Activated naive CD8-positive, alpha-beta T cell treated with anti-CD3 and anti-CD28 coated beads, Interleukin-2, amount 50 U/mL, for 24 hours (primary cell): ENCODE results near the gene L3MBTL4.
"Not testable (repeated sequence)": the region's sequence is repeated elsewhere in the genome, so short reads cannot be mapped to it uniquely, and the experiment has no call there.

Experiments used
- ATAC-seq: fragments of 150-1000 bp; cut with Tn5 transposase; one replicate; pipeline ENCODE4 v1.10.0; 2021
- DNase-seq: peaks from one replicate; pipeline ENCODE4 v3.0.0; 2021
- H3K27ac Mint-ChIP-seq: one replicate; pipeline ENCODE4 v1.8.0; 2021; ENCODE audit warnings: mild to moderate bottlenecking, mixed read lengths
- H3K27me3 Mint-ChIP-seq: one replicate; pipeline ENCODE4 v1.8.0; 2021; ENCODE audit warnings: mixed read lengths
- H3K36me3 Mint-ChIP-seq: one replicate; pipeline ENCODE4 v1.8.0; 2021; ENCODE audit warnings: low read depth, mixed read lengths
- H3K4me1 Mint-ChIP-seq: one replicate; pipeline ENCODE4 v1.8.0; 2021; ENCODE audit warnings: mixed read lengths
- H3K4me3 Mint-ChIP-seq: one replicate; pipeline ENCODE4 v1.8.0; 2021; ENCODE audit warnings: mild to moderate bottlenecking, moderate library complexity, mixed read lengths
- H3K9me3 Mint-ChIP-seq: one replicate; pipeline ENCODE4 v1.8.0; 2021; ENCODE audit warnings: mixed read lengths

The L3MBTL4 gene

DNA sequence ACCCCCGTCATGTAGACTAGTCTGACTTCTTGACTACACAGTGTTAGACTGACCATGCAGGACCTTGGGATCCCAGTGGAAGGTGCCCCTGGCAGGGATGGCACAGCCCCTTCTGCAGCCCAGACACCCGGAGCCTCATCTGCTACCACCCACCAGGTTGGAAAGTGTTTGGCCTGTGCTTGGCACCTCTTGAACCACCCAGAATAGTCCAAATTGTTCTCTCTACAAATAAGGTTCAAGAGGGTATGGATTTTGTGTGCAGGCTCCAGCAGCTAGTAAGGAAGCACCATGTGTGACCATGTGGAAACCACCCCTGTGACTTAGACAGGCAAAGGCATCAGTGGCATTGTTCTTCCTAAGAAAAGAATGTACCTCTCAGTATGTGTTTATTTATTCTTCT lies 18.4 kb downstream of the L3MBTL4 start:
- Mint-ChIP-seq H3K36me3 (peaks cover 1% of the 10 kb centered on the region), H3K27me3 (no peaks in the 10 kb centered on the region), H3K9me3 (peaks cover 6% of the 10 kb centered on the region), H3K27ac (no peak overlapping the region), H3K4me3 (no peak overlapping the region), H3K4me1 (no peaks in the 10 kb centered on the region)
- DNase-seq = no peak
- no peak for ATAC-seq

DNA sequence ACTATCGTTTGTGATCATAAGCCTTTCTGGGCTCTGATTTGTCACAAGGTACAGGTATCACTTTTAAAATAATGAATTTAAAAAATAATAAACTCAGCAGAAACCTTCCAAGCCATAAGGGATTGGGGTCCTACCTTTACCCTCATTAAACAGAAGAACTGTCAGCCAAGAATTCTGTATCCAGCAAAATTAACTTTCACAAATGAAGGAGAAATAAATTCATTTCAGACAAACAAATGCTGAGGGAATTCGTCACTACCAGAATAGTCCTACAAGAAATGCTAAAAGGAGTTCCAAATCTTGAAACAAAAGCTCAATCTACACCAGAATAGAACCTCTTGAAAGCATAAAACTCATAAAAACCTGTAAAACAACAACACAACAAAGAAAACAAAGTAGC lies 25.7 kb downstream of the L3MBTL4 start:
- Mint-ChIP-seq H3K4me1 (no peaks in the 10 kb centered on the region), H3K36me3 (no peaks in the 10 kb centered on the region), H3K4me3 (no peak overlapping the region), H3K9me3 (peaks cover 24% of the 10 kb centered on the region), H3K27me3 (no peaks in the 10 kb centered on the region), H3K27ac (no peak overlapping the region)
- ATAC-seq (no peak), DNase-seq (no peak)

DNA sequence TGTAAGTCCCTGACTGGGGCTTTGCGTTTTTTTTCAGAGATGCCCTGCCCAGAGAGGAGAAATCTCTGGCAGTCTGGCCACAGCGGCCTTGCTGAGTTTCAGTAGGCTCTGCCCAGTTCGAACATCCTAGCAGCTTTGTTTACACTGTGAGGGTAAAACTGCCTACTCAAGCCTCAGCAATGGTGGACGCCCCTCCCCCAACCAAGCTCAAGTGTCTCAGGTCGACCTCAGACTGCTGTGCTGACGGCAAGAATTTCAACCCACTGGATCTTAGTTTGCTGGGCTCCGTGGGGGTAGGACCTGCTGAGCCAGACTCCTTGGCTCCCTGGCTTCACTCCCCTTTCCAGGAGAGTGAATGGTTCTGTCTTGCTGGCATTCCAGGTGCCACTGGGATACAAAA lies 31.7 kb downstream of the L3MBTL4 start:
- H3K36me3 Mint-ChIP-seq = no peaks in the 10 kb centered on the region
- H3K27me3 Mint-ChIP-seq = no peaks in the 10 kb centered on the region

DNA sequence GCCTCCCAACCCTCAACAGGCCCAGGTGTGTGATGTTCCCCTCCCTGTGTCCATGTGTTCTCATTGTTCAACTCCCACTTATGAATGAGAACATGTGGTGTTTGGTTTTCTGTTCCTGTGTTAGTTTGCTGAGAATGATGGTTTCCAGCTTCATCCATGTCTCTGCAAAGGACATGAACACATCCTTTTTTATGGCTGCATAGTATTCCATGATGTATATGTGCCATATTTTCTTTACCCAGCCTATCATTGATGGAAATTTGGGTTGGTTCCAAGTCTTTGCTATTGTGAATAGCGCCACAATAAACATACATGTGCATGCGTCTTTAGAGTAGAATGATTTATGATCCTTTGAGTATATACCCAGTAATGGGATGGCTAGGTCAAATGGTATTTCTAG lies 37.2 kb downstream of the L3MBTL4 start:
- H3K4me1 Mint-ChIP-seq, H3K27me3 Mint-ChIP-seq, H3K36me3 Mint-ChIP-seq, H3K27ac Mint-ChIP-seq, DNase-seq, H3K9me3 Mint-ChIP-seq, ATAC-seq, H3K4me3 Mint-ChIP-seq: not testable (repeated sequence)

More for the DNA sequence above, 31.7 kb downstream of the L3MBTL4 start:
- Mint-ChIP-seq H3K9me3 (peaks cover 9% of the 10 kb centered on the region), H3K4me1 (no peaks in the 10 kb centered on the region), H3K4me3 (no peak overlapping the region), H3K27ac (no peak overlapping the region)
- ATAC-seq = no peak
- no peak for DNase-seq

DNA sequence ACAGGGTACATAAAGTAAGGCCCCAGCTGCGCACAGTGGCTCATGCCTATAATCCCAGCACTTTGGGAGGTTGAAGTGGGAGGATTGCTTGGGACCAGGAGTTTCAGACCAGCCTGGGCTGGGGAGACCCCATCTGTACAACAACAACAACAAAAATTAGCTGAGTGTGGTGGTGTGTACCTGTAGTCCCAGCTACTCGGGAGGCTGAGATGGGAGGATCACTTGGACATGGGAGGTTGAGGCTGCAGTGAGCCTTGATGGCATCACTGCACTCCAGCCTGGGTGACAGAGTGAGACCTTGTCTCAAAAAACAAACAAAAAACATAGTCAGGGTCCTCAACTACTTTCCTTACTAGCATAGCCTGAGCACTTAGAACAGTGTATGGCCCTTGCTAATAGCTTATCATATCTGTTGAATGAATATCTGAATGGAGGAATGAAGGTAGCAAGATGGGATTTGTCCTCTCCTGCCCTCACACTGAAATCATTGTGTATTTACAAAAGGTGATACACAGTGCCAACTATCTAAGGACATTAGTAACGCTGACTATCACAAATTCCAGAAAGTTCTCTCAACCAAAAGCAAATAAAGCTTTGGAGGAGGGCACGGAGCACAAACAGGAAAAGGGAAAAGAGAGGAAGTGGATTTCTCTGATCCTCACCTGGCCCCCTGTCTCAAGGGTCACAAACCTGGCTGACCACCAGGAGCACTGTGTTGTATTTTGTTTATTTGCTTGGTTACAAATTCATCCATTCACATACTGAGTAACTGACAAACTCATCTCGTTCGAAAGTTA lies 38.1 kb downstream of the L3MBTL4 start:
- no peaks in the 10 kb centered on the region for H3K27me3 Mint-ChIP-seq
- no peaks in the 10 kb centered on the region for H3K4me1 Mint-ChIP-seq
- no peaks in the 10 kb centered on the region for H3K36me3 Mint-ChIP-seq
- DNase-seq = no peak
- no peak overlapping the region for H3K4me3 Mint-ChIP-seq
- H3K27ac Mint-ChIP-seq = no peak overlapping the region
- H3K9me3 Mint-ChIP-seq = no peaks in the 10 kb centered on the region
- ATAC-seq = no peak

DNA sequence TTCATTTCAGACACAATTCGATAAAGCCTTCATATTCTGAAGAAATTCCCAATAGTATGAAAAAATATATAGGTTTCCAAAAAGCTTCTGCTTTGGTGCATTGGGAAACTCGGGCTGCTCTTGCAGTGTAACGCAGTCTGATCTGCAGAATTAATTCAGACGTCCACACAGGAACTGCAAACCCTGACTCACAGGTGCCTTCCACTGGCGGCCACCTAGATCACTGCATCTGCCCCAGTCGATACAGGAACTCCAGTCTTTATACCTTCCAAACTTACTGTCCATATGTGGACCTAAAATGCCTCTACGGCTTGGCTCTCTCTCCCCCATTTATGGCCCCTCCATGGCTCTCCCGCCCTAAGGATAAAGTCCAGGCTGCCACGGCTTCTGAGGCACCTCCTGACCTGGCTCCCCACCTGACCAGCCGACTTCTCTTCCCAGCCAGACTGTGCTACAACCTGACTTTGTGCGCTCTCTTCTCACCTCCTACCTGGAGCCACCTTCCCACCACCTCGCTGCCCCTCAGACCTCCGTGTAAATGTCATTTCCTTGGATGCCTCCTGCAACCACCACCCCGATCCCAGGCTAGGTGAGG lies 39.7 kb downstream of the L3MBTL4 start:
- Mint-ChIP-seq H3K4me1 (no peaks in the 10 kb centered on the region), H3K36me3 (no peaks in the 10 kb centered on the region), H3K4me3 (no peak overlapping the region), H3K9me3 (no peaks in the 10 kb centered on the region), H3K27me3 (no peaks in the 10 kb centered on the region), H3K27ac (no peak overlapping the region)
- DNase-seq (no peak), ATAC-seq (no peak)

DNA sequence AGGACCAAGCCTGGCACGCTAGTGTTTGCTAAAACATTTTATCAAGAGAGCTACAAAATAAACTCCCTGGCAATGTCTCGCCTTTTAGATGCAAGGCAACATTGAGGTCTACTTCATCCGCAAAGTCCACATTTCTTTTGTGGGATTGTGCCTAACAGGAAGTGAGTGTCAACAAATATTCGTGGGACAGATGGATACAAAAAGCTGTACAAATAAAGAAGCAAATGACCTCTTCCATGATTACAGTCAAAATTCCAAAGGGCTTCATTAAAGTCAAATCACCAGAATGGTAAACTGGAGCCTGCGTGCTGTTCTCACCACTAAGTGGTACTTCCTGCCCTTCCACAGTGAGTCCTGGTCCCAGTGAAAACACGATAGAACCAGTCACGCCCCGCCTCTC lies 40.4 kb downstream of the L3MBTL4 start:
- no peak for DNase-seq
- no peaks in the 10 kb centered on the region for H3K4me1 Mint-ChIP-seq
- no peaks in the 10 kb centered on the region for H3K36me3 Mint-ChIP-seq
- peaks cover 2% of the 10 kb centered on the region for H3K9me3 Mint-ChIP-seq
- H3K27ac Mint-ChIP-seq = no peak overlapping the region
- no peak for ATAC-seq
- no peaks in the 10 kb centered on the region for H3K27me3 Mint-ChIP-seq
- no peak overlapping the region for H3K4me3 Mint-ChIP-seq

DNA sequence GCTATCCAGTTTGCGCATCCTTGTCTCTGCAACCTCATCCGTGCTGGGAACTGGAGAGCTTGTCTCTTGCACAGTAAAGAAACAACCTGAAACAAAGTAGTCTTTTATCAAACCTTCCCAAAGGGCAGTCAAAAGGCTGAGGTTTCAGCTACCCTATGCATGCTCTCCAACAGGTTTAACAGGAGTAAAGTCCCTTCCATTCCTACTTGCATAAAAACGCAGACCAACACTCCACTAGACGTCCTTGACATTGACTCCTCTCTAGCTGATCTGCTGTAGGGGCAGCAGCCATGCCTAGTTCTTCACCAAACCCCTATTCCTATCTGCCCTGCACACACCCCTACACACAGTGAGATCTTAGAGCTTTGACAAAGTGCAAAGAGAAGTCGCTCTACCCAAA lies 41.5 kb downstream of the L3MBTL4 start:
- Mint-ChIP-seq H3K36me3 (no peaks in the 10 kb centered on the region), H3K27ac (no peak overlapping the region), H3K4me3 (no peak overlapping the region), H3K27me3 (no peaks in the 10 kb centered on the region), H3K4me1 (no peaks in the 10 kb centered on the region), H3K9me3 (peaks cover 4% of the 10 kb centered on the region)
- ATAC-seq (no peak), DNase-seq (no peak)

DNA sequence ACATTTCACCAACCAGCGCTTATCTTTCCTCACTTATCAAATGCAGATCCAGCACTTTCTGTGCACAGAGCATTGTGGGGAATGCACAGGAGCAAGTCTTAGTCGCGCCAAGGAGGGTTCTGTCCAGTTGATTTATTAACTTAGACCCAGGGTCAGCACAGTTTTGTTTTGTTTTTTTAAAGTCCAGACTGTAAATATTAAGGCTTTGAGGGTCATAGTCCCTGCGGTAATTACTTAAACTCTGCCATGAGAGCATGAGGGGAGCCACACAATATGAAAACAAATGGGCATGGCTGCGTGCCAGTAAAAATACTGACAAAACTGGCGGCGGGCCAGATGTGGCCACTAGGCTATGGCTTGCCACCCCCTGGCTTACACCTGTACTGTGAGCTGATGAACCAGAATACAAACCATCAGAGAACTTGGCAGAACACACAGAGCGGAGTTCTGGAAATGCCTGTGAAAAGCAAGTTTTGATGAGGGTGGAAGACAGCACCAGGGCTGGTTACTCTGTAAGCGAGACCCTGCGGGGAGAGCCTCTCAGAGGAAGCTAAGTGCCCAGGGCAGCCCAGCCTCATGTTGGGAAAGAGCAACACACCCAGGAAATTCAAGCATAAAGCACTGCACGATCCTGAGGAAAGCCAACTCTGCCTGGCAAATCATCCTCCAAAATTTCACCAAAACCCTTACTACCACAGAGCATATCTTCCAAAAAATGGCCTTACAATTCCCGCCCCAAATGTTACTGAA lies 43.6 kb downstream of the L3MBTL4 start:
- no peaks in the 10 kb centered on the region for H3K27me3 Mint-ChIP-seq
- no peak for DNase-seq
- no peaks in the 10 kb centered on the region for H3K36me3 Mint-ChIP-seq
- H3K9me3 Mint-ChIP-seq = peaks cover 4% of the 10 kb centered on the region
- no peaks in the 10 kb centered on the region for H3K4me1 Mint-ChIP-seq
- H3K27ac Mint-ChIP-seq = no peak overlapping the region
- no peak overlapping the region for H3K4me3 Mint-ChIP-seq
- no peak for ATAC-seq

DNA sequence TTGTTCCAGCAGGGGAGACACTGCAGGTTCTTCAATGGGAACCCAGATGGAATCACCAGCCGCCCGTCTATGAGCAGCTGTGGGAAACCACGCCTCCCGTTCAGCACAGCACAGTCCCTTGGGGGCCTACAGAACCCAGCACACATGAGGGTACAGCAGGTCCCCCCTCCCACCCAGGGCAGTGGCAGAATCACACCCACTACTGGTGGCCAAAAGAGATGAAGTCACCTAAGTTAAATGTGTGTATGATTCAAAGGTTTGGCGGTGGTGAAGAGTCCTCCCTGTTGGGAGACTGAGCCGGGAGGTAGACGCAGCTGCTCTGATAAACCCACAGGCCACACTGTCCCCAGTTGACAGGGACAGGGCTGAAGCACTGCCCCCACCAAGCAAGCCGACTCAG lies 44.3 kb downstream of the L3MBTL4 start:
- H3K4me1 Mint-ChIP-seq = no peaks in the 10 kb centered on the region
- no peaks in the 10 kb centered on the region for H3K36me3 Mint-ChIP-seq
- H3K27ac Mint-ChIP-seq = no peak overlapping the region
- ATAC-seq = no peak
- H3K4me3 Mint-ChIP-seq = no peak overlapping the region
- DNase-seq = no peak
- no peaks in the 10 kb centered on the region for H3K27me3 Mint-ChIP-seq
- peaks cover 4% of the 10 kb centered on the region for H3K9me3 Mint-ChIP-seq

DNA sequence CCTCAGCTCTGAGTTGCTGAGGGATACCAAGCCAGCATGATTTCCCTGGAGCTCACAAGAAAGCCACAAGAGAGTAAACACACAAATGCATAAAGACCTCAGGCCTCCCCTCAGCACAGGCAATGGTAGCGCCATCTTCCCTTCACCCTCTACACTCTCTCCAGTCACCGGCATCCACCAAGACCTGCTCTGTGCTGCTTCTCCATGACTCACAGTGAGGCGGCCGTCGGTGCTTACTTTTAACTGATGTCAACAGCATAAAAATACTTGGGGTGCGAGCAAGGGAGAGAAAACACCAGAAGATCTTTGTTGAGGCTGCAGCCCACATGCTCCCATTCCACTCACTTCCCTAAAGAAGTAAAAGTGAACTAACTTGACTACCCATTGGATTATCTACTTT lies 46.7 kb downstream of the L3MBTL4 start:
- H3K4me3 Mint-ChIP-seq = no peak overlapping the region
- no peak overlapping the region for H3K27ac Mint-ChIP-seq

DNA sequence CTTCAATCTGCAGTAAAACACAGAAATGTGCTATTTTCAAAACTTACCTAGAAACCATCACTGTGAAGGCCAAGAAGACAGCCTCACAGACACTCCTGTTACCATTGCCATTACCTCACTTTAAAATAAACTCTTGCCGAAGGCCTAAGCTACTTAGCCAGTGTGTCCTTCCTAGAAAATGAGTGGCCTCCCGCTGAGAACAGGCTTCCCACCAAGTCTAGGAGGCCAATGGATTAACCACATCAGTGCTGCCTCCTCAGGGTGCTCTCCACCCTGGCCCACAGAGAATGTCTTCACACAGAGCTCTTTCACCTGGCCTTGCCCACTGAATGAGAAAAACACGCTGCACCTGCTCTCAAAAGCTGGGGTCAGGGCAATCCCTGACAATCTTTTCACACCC lies 47.5 kb downstream of the L3MBTL4 start:
- ATAC-seq (no peak), DNase-seq (no peak)
- Mint-ChIP-seq H3K4me1 (peaks cover 2% of the 10 kb centered on the region), H3K27ac (no peak overlapping the region), H3K9me3 (peaks cover 4% of the 10 kb centered on the region), H3K4me3 (no peak overlapping the region), H3K27me3 (no peaks in the 10 kb centered on the region), H3K36me3 (no peaks in the 10 kb centered on the region)

More for the DNA sequence above, 46.7 kb downstream of the L3MBTL4 start:
- DNase-seq (no peak), ATAC-seq (no peak)
- H3K36me3 Mint-ChIP-seq = no peaks in the 10 kb centered on the region
- H3K4me1 Mint-ChIP-seq = peaks cover 2% of the 10 kb centered on the region
- no peaks in the 10 kb centered on the region for H3K27me3 Mint-ChIP-seq
- peaks cover 4% of the 10 kb centered on the region for H3K9me3 Mint-ChIP-seq

DNA sequence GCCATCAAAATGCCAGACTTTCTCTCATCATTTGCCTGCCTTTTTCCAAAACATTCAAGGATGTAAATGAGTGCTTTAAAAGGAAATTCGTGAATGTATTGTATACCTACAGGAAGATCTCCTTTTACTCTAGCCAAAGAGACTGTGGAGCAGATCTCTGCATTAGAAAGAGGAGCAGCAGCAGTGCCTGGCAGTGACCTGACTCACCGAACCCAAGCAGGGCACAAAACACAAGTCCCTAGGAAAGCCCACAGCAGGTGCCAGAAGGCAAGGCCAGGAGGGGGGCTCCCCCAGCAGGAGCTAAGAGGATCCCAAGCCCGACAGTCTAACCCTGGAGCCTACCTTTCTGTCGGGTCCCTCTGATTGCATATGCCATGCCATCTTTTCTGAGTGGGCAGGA lies 47.9 kb downstream of the L3MBTL4 start:
- ATAC-seq (no peak), DNase-seq (no peak)
- Mint-ChIP-seq H3K27me3 (no peaks in the 10 kb centered on the region), H3K27ac (no peak overlapping the region), H3K4me3 (no peak overlapping the region), H3K9me3 (peaks cover 4% of the 10 kb centered on the region), H3K4me1 (peaks cover 2% of the 10 kb centered on the region), H3K36me3 (no peaks in the 10 kb centered on the region)

DNA sequence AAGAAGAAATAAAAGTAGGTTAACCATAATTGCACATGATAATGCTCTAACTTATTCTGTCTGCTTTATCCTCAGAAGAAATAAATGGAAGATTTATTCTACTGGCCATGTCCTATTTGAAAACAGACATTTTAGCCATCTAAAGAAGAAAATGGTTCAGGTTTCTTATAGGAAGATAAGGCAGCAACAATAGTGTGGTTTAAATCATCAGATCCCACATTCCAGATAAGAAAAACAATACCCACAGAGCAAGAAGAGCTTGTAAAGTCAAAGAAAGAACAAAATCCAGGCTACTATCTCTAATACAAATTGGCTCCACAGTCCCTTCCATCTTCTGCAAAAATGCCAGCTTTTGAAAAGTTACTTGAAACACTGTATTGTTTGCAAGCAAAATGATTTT lies 49.3 kb downstream of the L3MBTL4 start:
- Mint-ChIP-seq H3K36me3 (no peaks in the 10 kb centered on the region), H3K27me3 (no peaks in the 10 kb centered on the region), H3K9me3 (peaks cover 4% of the 10 kb centered on the region), H3K27ac (no peak overlapping the region), H3K4me3 (no peak overlapping the region), H3K4me1 (peaks cover 2% of the 10 kb centered on the region)
- ATAC-seq (no peak), DNase-seq (no peak)

DNA sequence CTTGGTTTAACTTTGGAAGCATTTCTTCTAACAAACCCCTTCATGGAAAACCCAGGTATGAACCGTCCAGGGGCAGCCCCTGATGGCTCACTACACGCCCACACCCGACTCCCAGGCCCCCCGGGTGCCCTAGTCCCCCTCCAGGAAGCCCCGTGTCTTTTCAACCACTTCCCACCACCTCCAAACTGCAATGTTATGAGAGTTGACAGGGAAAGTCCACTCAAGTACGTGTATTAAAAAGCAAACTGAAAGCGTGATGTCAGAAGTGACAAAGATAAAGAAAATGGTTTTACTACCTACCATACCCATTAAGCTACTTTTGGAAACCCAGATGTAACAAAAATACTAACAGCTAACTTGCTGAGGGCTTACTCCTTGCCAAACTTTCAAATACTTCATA lies 51.5 kb downstream of the L3MBTL4 start:
- Mint-ChIP-seq H3K4me1 (peaks cover 2% of the 10 kb centered on the region), H3K27ac (no peak overlapping the region), H3K36me3 (no peaks in the 10 kb centered on the region), H3K27me3 (no peaks in the 10 kb centered on the region), H3K9me3 (no peaks in the 10 kb centered on the region), H3K4me3 (no peak overlapping the region)
- ATAC-seq = no peak
- no peak for DNase-seq
